AG09309 (cell line): Measurements from ENCODE around the gene APBA1.

Source experiments
- DNase-seq: peaks from one replicate; pipeline ENCODE4 v3.0.0-alpha.2; 2010; ENCODE audit warnings: low read depth
- H3K4me3 ChIP-seq: 2 replicates; pipeline ENCODE4 v1.5.1; 2011; ENCODE audit warnings: mild to moderate bottlenecking, low read depth, low read length, moderate library complexity; ENCODE audit not compliant: control insufficient read depth
- TF ChIP-seq, protein P1 (sequence below): IDR thresholded peaks from 2 replicates; pipeline ENCODE4 v1.5.1; 2011; ENCODE audit warnings: mild to moderate bottlenecking, low read depth, low read length, inconsistent platforms; ENCODE audit not compliant: insufficient read depth, control insufficient read depth; ENCODE audit errors: missing control alignments

APBA1 gene

GRCh38 chr9:69499959-69500358, 172.2 kb downstream of the APBA1 start:
- no peak for DNase-seq
- TF ChIP-seq, protein P1, sequence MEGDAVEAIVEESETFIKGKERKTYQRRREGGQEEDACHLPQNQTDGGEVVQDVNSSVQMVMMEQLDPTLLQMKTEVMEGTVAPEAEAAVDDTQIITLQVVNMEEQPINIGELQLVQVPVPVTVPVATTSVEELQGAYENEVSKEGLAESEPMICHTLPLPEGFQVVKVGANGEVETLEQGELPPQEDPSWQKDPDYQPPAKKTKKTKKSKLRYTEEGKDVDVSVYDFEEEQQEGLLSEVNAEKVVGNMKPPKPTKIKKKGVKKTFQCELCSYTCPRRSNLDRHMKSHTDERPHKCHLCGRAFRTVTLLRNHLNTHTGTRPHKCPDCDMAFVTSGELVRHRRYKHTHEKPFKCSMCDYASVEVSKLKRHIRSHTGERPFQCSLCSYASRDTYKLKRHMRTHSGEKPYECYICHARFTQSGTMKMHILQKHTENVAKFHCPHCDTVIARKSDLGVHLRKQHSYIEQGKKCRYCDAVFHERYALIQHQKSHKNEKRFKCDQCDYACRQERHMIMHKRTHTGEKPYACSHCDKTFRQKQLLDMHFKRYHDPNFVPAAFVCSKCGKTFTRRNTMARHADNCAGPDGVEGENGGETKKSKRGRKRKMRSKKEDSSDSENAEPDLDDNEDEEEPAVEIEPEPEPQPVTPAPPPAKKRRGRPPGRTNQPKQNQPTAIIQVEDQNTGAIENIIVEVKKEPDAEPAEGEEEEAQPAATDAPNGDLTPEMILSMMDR, result no peak
- no peak overlapping the region for H3K4me3 ChIP-seq

GRCh38 chr9:69499407-69499806, 172.8 kb downstream of the APBA1 start:
- H3K4me3 ChIP-seq, result no peak overlapping the region
- TF ChIP-seq, protein P1, result no peak
- DNase-seq, result no peak

DNA sequence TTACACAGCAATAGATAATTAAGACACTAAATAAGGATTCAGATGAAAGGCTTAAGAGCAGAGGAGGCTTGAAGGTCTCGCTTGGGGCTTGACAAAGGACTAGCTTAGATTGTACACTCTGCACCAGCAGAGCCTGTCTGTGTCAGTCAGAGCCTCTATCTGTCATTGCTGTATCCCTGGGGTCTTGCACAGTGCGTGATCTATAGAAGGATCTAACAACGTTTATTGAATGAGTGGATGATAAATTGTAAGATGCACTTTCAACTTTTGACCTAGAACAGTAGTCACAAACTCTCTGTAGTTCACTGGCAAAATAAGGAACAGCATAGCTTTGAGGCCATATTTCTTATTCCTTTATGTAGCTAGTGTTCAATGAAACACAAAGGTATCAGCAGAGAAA, 173.7 kb downstream of the APBA1 start:
- DNase-seq, result no peak
- TF ChIP-seq, protein P1, result no peak
- H3K4me3 ChIP-seq, result no peak overlapping the region

DNA sequence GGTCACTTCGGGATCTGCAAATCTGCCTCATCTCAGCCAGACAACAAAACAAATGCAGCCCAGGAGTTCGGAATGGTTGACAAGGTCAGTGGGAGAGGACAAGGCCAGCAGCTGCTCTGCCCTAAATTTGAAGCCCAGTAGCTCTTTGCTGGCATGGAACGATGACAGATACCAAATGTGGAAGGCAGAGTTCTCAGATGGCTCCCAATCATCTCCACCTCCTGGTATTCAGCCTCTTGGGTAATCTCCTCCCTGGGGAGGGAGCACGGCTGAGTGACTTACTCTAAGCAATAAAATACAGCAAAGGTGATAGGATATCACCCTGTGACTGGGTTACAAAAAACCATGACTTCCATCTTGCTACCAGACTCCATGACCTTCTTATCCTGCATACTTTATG, 174.4 kb downstream of the APBA1 start:
- no peak overlapping the region for H3K4me3 ChIP-seq
- TF ChIP-seq, protein P1, result no peak
- no peak for DNase-seq

GRCh38 chr9:69496846-69497450, 175.2 kb downstream of the APBA1 start:
- H3K4me3 ChIP-seq, result no peak overlapping the region
- TF ChIP-seq, protein P1, result no peak
- DNase-seq, result no peak

DNA sequence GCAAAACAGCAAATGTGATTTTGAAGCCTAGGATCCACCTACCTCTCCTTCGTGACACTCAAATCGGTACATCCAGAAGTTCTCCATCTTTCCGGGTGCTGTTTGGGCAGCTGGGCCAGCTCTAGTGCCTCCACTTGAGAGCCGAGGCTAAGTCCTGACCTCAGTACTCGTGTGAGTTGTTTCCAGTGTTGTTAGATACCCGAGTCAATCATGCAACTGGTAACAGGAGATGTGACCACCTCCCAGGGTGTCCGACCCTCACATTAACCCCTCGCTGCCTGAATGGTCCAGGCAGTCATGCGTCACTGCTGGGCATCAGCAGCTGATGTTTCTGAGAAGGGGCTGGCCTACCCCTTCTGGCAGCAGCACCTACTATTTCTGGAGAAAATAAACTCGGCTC, 176.9 kb downstream of the APBA1 start:
- no peak for DNase-seq
- TF ChIP-seq, protein P1, result no peak
- H3K4me3 ChIP-seq, result no peak overlapping the region

- no peak for DNase-seq
- H3K4me3 ChIP-seq, result no peak overlapping the region
- TF ChIP-seq, protein P1, result no peak
Measured at GRCh38 chr9:69494763-69495162, 177.4 kb downstream of the APBA1 start.
